Upper lobe of right lung (tissue), 1 donor: ENCODE measurements around the gene CEACAM1. TPM values are rescaled to one million over a fixed set of nuclear protein-coding genes. Genes with fewer than 3 reads are reported as not detected.
"Not testable (repeated sequence)": the region's sequence is repeated elsewhere in the genome, so short reads cannot be mapped to it uniquely, and the experiment has no call there.

Experiments
- ATAC-seq: fragments of 200-7000 bp; cut with Tn5 transposase; one replicate; pipeline ENCODE4 v1.9.1; 2020; ENCODE audit warnings: mild to moderate bottlenecking, moderate library complexity
- DNase-seq: peaks from one replicate; pipeline ENCODE4 v3.0.0-alpha.2; 2020
- H3K27ac ChIP-seq: fragments of 200-600 bp; one replicate; pipeline ENCODE4 v1.8.0; 2022
- H3K27me3 ChIP-seq: fragments of 200-600 bp; one replicate; pipeline ENCODE4 v1.8.0; 2022; ENCODE audit warnings: mild to moderate bottlenecking
- H3K36me3 ChIP-seq: fragments of 200-600 bp; one replicate; pipeline ENCODE4 v1.8.0; 2022
- H3K4me1 ChIP-seq: fragments of 200-600 bp; one replicate; pipeline ENCODE4 v1.8.0; 2022
- H3K4me3 ChIP-seq: fragments of 200-600 bp; one replicate; pipeline ENCODE4 v1.8.0; 2022; ENCODE audit warnings: mild to moderate bottlenecking
- H3K9me3 ChIP-seq: fragments of 200-600 bp; one replicate; pipeline ENCODE4 v1.8.0; 2022
- CTCF ChIP-seq: fragments of 200-600 bp; IDR thresholded peaks from one replicate; pipeline ENCODE4 v1.8.0; 2022; ENCODE audit warnings: antibody characterized with exemption
- intact Hi-C: fragments of 100-400 bp; cut with DNase I; formaldehyde crosslinking; loops from one replicate; pipeline ENCODE4 v1.11.0; 2022
- total RNA-seq: library from RNA; stranded (reverse); fragmentation: NEBNext Ultra II Directional; extraction: Animal tissue kit (Norgen Biotek cat#: 25700); gene quantifications from one replicate; pipeline ENCODE4 v1.2.1, GENCODE V29; 2021
- donor health status: DM: no; HTN: yes; CAD: no; lungs with severe emphysema.

CEACAM1 gene
- total RNA-seq, 1 donor from 2014 or later = 13.1 TPM

- Histone ChIP-seq H3K27me3 (no peaks in the 10 kb centered on the region), H3K9me3 (no peaks in the 10 kb centered on the region), H3K4me1 (peaks cover 11% of the 10 kb centered on the region), H3K4me3 (no peak overlapping the region), H3K36me3 (no peaks in the 10 kb centered on the region), H3K27ac (no peak overlapping the region)
- DNase-seq (no peak), ATAC-seq (no peak)
- intact Hi-C loops = no loop called here
- no peak for TF ChIP-seq CTCF
Measured at GRCh38 chr19:42501733-42502132, 26.5 kb downstream of the CEACAM1 start.

- H3K36me3 ChIP-seq, H3K9me3 ChIP-seq, H3K27ac ChIP-seq, ATAC-seq, H3K27me3 ChIP-seq, DNase-seq, H3K4me3 ChIP-seq, intact Hi-C loops: not testable (repeated sequence)
- peaks cover 11% of the 10 kb centered on the region for H3K4me1 ChIP-seq
Measured at GRCh38 chr19:42501243-42501642, 27.0 kb downstream of the CEACAM1 start.

GRCh38 chr19:42498169-42498757 lies 30.0 kb downstream of the CEACAM1 start:
- Histone ChIP-seq H3K36me3 (no peaks in the 10 kb centered on the region), H3K27ac (no peak overlapping the region), H3K4me3 (no peak overlapping the region), H3K9me3 (no peaks in the 10 kb centered on the region), H3K27me3 (no peaks in the 10 kb centered on the region), H3K4me1 (peaks cover 11% of the 10 kb centered on the region)
- DNase-seq (no peak), ATAC-seq (no peak)
- TF ChIP-seq CTCF = no peak
- intact Hi-C loops = no loop called here

- H3K27me3 ChIP-seq = no peaks in the 10 kb centered on the region
- no peaks in the 10 kb centered on the region for H3K36me3 ChIP-seq
- H3K9me3 ChIP-seq = no peaks in the 10 kb centered on the region
- no peak for DNase-seq
- intact Hi-C loops = no loop called here
- ATAC-seq = peak; percentile 61
- no peak overlapping the region for H3K4me3 ChIP-seq
- no peak overlapping the region for H3K27ac ChIP-seq
- TF ChIP-seq CTCF = no peak
- H3K4me1 ChIP-seq = peaks cover 11% of the 10 kb centered on the region
Measured at GRCh38 chr19:42497492-42498168, 30.7 kb downstream of the CEACAM1 start.

GRCh38 chr19:42496460-42497133 lies 31.7 kb downstream of the CEACAM1 start:
- TF ChIP-seq CTCF = no peak
- H3K4me1 ChIP-seq = peaks cover 11% of the 10 kb centered on the region
- no peak overlapping the region for H3K4me3 ChIP-seq
- H3K36me3 ChIP-seq = no peaks in the 10 kb centered on the region
- DNase-seq (no peak), ATAC-seq (no peak)
- H3K27me3 ChIP-seq = no peaks in the 10 kb centered on the region
- H3K9me3 ChIP-seq = no peaks in the 10 kb centered on the region
- intact Hi-C loops = no loop called here
- H3K27ac ChIP-seq = no peak overlapping the region

- Histone ChIP-seq H3K27me3 (no peaks in the 10 kb centered on the region), H3K9me3 (no peaks in the 10 kb centered on the region), H3K4me1 (peaks cover 11% of the 10 kb centered on the region), H3K4me3 (no peak overlapping the region), H3K36me3 (no peaks in the 10 kb centered on the region), H3K27ac (no peak overlapping the region)
- intact Hi-C loops = no loop called here
- TF ChIP-seq CTCF = no peak
- ATAC-seq (no peak), DNase-seq (no peak)
Measured at GRCh38 chr19:42495663-42496062, 32.6 kb downstream of the CEACAM1 start.
